ENCODE measurements around the gene OR8H1.

The OR8H1 gene, protein sequence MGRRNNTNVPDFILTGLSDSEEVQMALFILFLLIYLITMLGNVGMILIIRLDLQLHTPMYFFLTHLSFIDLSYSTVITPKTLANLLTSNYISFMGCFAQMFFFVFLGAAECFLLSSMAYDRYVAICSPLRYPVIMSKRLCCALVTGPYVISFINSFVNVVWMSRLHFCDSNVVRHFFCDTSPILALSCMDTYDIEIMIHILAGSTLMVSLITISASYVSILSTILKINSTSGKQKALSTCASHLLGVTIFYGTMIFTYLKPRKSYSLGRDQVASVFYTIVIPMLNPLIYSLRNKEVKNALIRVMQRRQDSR

GRCh38 chr11:56292154-56292553 is at the start of gene OR8H1:
Gene OR8H1 (minus strand): TSS chr11:56292254. CDS start chr11:56291062, 1,192 bp downstream.
- DNase-seq (ENCODE audit: low spot score) = no peak

DNA sequence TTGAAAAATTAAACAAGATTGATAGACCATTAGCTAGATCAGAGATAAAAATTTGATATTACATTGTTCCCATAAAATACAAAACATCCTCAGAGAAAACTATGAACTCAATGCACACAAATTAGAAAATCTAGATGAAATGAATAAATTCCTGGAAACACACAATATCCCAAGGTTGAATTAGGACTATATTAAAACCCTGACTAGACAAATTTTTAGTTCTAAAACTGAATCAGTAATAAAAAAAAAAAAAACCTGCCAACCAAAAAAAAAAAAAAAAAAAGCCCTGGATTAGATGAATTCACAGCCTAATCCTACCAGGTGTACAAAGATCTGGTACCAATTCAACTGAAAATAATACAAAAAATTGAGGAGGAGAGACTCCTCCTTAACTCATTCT is 48.2 kb upstream of the OR8H1 start:
- DNase-seq (ENCODE audit: low spot score) = no peak

DNA sequence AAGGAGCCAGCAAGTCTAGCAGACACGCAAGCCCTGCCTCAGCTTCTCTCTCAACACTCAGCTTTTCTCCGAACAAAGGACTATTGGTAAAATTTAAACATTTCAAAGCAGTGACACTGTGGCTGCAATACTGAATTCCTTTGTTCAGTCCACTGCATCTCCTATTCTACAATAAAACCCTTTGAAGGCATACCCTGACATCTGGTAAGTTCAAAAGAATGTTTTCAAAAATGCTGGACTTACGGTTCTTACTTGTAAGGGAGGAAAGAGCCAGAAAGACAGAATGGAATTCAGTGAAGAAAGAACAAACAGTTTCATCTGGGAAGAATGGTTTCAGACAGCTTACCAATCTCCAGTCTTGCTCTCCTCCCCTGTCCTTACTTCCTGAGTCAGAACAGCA is 41.1 kb upstream of the OR8H1 start:
- no peak for DNase-seq (ENCODE audit: low spot score)

GRCh38 chr11:56331861-56332491 is 39.9 kb upstream of the OR8H1 start:
- no peak for DNase-seq (ENCODE audit: low spot score)

DNA sequence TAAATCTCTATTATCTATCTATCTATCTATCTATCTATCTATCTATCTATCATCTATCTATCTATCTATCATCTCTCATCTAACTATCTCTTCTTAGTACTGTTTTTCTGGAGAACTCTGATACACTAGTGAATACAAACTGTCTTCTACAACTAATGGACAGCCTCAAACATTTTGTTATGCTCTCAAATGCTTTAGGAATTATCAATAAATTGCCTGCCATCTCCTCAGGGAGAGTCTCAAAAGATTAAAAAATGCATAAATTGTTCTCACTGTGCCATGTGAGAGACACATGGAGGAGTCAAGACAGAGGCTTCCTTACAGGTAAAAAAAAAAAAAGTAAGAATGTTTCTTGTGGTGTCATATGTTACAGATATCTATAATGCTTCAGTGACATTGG is 22.8 kb upstream of the OR8H1 start, which contains the start of gene OR8K3:
Gene OR8K3, plus strand, starts transcription at position 301 of the 400 bp plus-strand sequence. CDS start 3,163 bp downstream, outside the sequence.
- no peak for DNase-seq (ENCODE audit: low spot score)

GRCh38 chr11:56307836-56308235 is 15.8 kb upstream of the OR8H1 start:
- no peak for DNase-seq (ENCODE audit: low spot score)

DNA sequence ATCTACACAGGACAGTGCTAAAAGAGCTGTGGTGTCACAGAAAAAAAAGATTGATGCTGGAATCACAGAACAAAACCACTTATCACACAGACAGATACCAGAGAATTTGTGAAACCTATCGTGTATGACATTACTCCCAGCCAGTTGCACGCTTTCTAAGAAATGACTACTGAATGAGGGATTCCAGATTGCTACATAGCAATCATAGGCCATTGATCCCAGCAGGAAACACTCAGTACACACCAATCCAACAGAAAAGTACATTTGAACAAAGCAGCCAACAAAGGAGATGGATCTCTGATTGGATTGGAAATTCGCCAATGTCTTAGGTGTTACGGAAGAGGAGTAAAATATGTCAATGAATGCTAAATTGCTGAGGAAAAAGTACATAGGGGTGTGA is 4.8 kb upstream of the OR8H1 start:
- DNase-seq (ENCODE audit: low spot score) = no peak

DNA sequence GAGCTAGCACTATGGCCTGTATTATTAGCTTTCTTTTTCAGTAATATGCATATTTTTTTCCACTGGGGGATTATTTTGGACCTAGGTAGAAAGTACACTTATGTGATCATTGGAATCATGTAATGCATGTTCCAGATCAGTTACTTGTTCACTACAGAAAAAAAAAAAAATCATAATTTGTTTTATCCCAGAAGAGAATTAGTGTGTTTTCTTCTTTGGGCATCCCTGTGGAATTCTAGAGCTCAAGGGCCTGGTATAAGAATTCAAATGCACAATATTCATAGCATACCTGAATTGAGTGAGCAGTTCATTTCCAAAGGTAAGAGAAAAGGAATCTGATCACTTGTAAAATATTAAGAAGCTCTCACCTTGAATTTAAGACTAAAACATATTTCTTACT is 18.2 kb downstream of the OR8H1 start, which contains the start of gene OR5T1:
Gene OR5T1, plus strand, starts transcription at position 301 of the 400 bp plus-strand sequence. CDS start 1,485 bp downstream, outside the sequence.
- DNase-seq (ENCODE audit: low spot score) = no peak

- DNase-seq (ENCODE audit: low spot score) = no peak
Measured at GRCh38 chr11:56271092-56271491, 21.0 kb downstream of the OR8H1 start.

DNA sequence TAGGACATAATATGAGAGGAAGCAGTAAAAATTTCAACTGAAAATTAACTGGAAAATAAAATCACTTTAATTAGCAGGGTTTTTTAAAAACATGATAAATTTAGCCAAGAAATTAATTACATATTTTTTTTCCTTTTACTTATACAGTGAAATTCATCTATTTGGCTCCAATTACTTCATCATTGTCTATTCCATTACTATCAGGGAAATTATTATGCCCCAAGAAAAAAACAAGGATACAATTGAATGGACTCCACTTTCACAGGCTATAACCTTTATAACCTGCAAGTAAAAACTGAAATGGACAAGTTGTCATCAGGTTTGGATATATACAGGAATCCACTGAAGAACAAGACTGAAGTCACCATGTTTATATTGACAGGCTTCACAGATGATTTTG is 40.1 kb downstream of the OR8H1 start, which contains the start of gene OR5T3:
Gene OR5T3, plus strand, starts transcription at position 301 of the 400 bp plus-strand sequence. Its CDS starts 0 bp downstream, at position 301.
- no peak for DNase-seq (ENCODE audit: low spot score)
